Naive thymus-derived CD8-positive, alpha-beta T cell (primary cell): ENCODE measurements around the gene MYL6. TPM values are rescaled to one million over a fixed set of nuclear protein-coding genes. Genes with fewer than 3 reads are reported as not detected.
"Not testable (repeated sequence)": the region's sequence is repeated elsewhere in the genome, so short reads cannot be mapped to it uniquely, and the experiment has no call there.

Experiments used
- ATAC-seq, 2 donors: fragments of 150-1000 bp; cut with Tn5 transposase in 1 of 2; sonication (Bioruptor Pico), chemical (Tn5 transposase) in 1 of 2; 1 replicate in 1 of 2; 2 replicates in 1 of 2; pipeline ENCODE4 v1.10.0; 2021; ENCODE audit warnings: mild to moderate bottlenecking in 2 of 2, moderate library complexity in 2 of 2
- POLR2A ChIA-PET: fragments of 350-600 bp; sonication (Branson Sonifier 250); formaldehyde crosslinking; loops from one replicate; lab custom pipeline; 2021; ENCODE audit warnings: antibody characterized with exemption; lab: Charles Lee
- DNase-seq, 10 donors: peaks; one replicate each; pipeline versions ENCODE4 v3.0.0 to v3.0.0-alpha.2; 2020 to 2022
- H3K27ac Mint-ChIP-seq, 10 donors: one replicate each; pipeline ENCODE4 v1.8.0; 2020 to 2022; ENCODE audit warnings: mild to moderate bottlenecking in 10 of 10, mixed read lengths in 10 of 10, moderate library complexity in 4 of 10, inconsistent platforms in 1 of 10
- H3K27me3 Mint-ChIP-seq, 5 donors: one replicate each; pipeline ENCODE4 v1.8.0; 2021 to 2022; ENCODE audit warnings: mixed read lengths in 5 of 5
- H3K36me3 Mint-ChIP-seq, 3 donors: one replicate each; pipeline ENCODE4 v1.8.0; 2020 to 2022; ENCODE audit warnings: mixed read lengths in 3 of 3, mild to moderate bottlenecking in 2 of 3, inconsistent platforms in 1 of 3
- H3K4me1 Mint-ChIP-seq, 4 donors: one replicate each; pipeline ENCODE4 v1.8.0; 2021 to 2022; ENCODE audit warnings: mixed read lengths in 4 of 4
- H3K4me3 Mint-ChIP-seq, 10 donors: one replicate each; pipeline ENCODE4 v1.8.0; 2020 to 2022; ENCODE audit warnings: mild to moderate bottlenecking in 10 of 10, mixed read lengths in 10 of 10, moderate library complexity in 6 of 10, inconsistent platforms in 1 of 10
- H3K9me3 Mint-ChIP-seq, 9 donors: one replicate each; pipeline ENCODE4 v1.8.0; 2020 to 2022; ENCODE audit warnings: mixed read lengths in 9 of 9, mild to moderate bottlenecking in 3 of 9, inconsistent platforms in 1 of 9, moderate library complexity in 1 of 9
- polyA plus RNA-seq, 3 donors: library from polyadenylated mRNA; unstranded; fragments of 300-500 nt; fragmentation: Illumina TruSeq; gene quantifications; one replicate each; pipeline ENCODE4 v1.2.3, GENCODE V29; 2021
- total RNA-seq, 8 experiments: library from RNA in 2 of 8; stranded (reverse) in 2 of 8; gene quantifications; one replicate each; pipeline ENCODE4 v1.2.3 and lab custom pipeline; 2021 to 2026

Gene MYL6
- total RNA-seq (100 to 1,000 TPM; 421 to 448 TPM), polyA plus RNA-seq (1,000 to 10,000 TPM; 1,813 to 2,533 (median 2,044) TPM), total RNA-seq (lab: John Stamatoyannopoulos, UW) (160 to 309 (median 202) reads per million in 6 experiments)

GRCh38 chr12:56158029-56158925 is at the start of gene MYL6:
MYL6 (plus strand) TSS chr12:56158359; CDS start chr12:56158402, 43 bp downstream.
- Mint-ChIP-seq H3K27ac (peak within 1 kb of the TSS; percentile 95 to 100 (median 98)), H3K27me3 (no peaks in the 10 kb centered on the region), H3K4me3 (peak within 1 kb of the TSS; percentile 93 to 99 (median 98)), H3K4me1 (peaks cover 32 to 54% (median 49%) of the 10 kb centered on the region in 4 donors), H3K36me3 (peaks cover 2 to 35% (median 8%) of the 10 kb centered on the region in 3 donors), H3K9me3 (no peaks in the 10 kb centered on the region)
- ATAC-seq = peak; percentile 85 to 87
- POLR2A ChIA-PET = interaction anchor here (0.7 to 13.3 kb wide), 12 partner anchors 8 to 185 kb away, joined by 3 to 163 read pairs (median 10); partner anchors contain the start of genes ANKRD52, COQ10A, ESYT1 and PA2G4
- peak; percentile 72 to 97 (median 90) for DNase-seq

DNA sequence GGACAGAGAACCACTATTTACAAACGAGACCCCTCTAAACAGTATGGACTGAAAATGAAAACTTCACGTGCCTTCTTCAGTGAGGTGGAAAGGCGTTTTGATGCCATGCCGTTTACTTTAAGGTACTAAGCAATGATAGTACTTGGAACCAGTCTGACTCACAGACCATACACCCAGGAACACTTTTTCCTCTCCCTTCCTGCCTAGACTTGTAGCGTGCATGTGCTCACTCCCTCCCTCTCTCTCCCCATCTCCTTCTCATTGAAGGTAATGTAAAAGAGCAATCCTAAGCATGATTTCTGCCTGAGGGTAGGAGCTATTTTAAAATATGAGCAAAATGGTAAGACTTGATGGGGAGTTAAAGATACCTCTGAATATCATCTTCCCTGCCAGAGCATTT is 47.6 kb upstream of the MYL6 start:
- no peaks in the 10 kb centered on the region for H3K9me3 Mint-ChIP-seq
- DNase-seq (no peak), ATAC-seq (no peak)
- H3K4me1 Mint-ChIP-seq = peaks cover 7 to 20% (median 18%) of the 10 kb centered on the region in 4 donors
- H3K27ac Mint-ChIP-seq = peak overlapping the region in 2 of 10 donors; percentile 4 to 22
- H3K27me3 Mint-ChIP-seq = no peaks in the 10 kb centered on the region
- H3K4me3 Mint-ChIP-seq = no peak overlapping the region
- POLR2A ChIA-PET = interaction anchor here (1.2 to 1.7 kb wide), 3 partner anchors 16 to 111 kb away, joined by 3 to 4 read pairs (median 4); partner anchors contain the start of genes ESYT1 and RNF41
- peaks cover 6 to 78% (median 21%) of the 10 kb centered on the region in 3 donors for H3K36me3 Mint-ChIP-seq

DNA sequence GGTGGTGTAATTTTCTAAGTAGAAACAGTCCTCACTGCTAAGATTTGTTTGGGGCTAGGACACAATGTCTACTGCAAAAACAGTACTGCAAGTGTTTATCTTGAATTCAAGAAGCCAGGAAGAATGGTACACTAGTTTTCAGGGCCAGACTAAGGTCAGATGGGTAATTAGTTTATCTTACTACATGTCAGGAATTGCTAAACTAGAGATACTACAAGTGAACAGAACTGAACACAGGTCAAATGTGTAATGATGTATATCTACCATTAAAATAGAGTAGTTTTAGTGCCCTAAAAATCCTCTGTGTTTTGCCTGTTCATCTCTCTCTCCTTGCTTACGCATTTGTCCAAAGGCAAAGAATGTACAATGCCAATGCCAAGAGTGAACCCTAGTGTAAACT is 44.1 kb upstream of the MYL6 start:
- no peaks in the 10 kb centered on the region for H3K27me3 Mint-ChIP-seq
- peaks cover 20 to 65% (median 24%) of the 10 kb centered on the region in 3 donors for H3K36me3 Mint-ChIP-seq
- POLR2A ChIA-PET = interaction anchor here (0.6 to 3.2 kb wide), 2 partner anchors 11 to 122 kb away, joined by 4 to 14 read pairs; partner anchors contain the start of gene PA2G4
- peak overlapping the region in 2 of 10 donors; percentile 5 to 30 for H3K4me3 Mint-ChIP-seq
- DNase-seq (no peak), ATAC-seq (no peak)
- H3K27ac Mint-ChIP-seq = peak overlapping the region in 6 of 10 donors; percentile 22 to 70 (median 49)
- no peaks in the 10 kb centered on the region for H3K9me3 Mint-ChIP-seq
- peaks cover 18 to 29% (median 28%) of the 10 kb centered on the region in 4 donors for H3K4me1 Mint-ChIP-seq

GRCh38 chr12:56115329-56115728 is 42.8 kb upstream of the MYL6 start:
- DNase-seq = no peak
- H3K27me3 Mint-ChIP-seq = no peaks in the 10 kb centered on the region
- peaks cover 24 to 40% (median 37%) of the 10 kb centered on the region in 4 donors for H3K4me1 Mint-ChIP-seq
- H3K36me3 Mint-ChIP-seq = peaks cover 19 to 56% (median 19%) of the 10 kb centered on the region in 3 donors
- POLR2A ChIA-PET = interaction anchor here (0.6 to 17.5 kb wide), 11 partner anchors 12 to 1371 kb away, joined by 3 to 284 read pairs (median 5); partner anchors contain the start of genes CNPY2, ESYT1, PA2G4 and SMARCC2
- H3K27ac Mint-ChIP-seq = peak overlapping the region; percentile 92 to 100 (median 98)
- no peak for ATAC-seq
- H3K9me3 Mint-ChIP-seq = no peaks in the 10 kb centered on the region
- H3K4me3 Mint-ChIP-seq = peak overlapping the region; percentile 95 to 99 (median 98)

- peak within 1 kb of the TSS; percentile 95 to 99 (median 98) for H3K4me3 Mint-ChIP-seq
- no peaks in the 10 kb centered on the region for H3K9me3 Mint-ChIP-seq
- H3K36me3 Mint-ChIP-seq = peaks cover 14 to 52% (median 14%) of the 10 kb centered on the region in 3 donors
- peaks cover 24 to 44% (median 38%) of the 10 kb centered on the region in 4 donors for H3K4me1 Mint-ChIP-seq
- DNase-seq (peak; percentile 82 to 99 (median 93)), ATAC-seq (peak; percentile 47 to 55)
- peak within 1 kb of the TSS; percentile 92 to 100 (median 98) for H3K27ac Mint-ChIP-seq
- POLR2A ChIA-PET = interaction anchor here (0.6 to 17.5 kb wide), 32 partner anchors 8 to 609 kb away, joined by 3 to 284 read pairs (median 5); partner anchors contain the start of genes CD63, CNPY2, DGKA and ERBB3
- no peaks in the 10 kb centered on the region for H3K27me3 Mint-ChIP-seq
These were observed 41.7 kb upstream of the MYL6 start, which contains the start of gene RPL41 for GRCh38 chr12:56116267-56117081. RPL41 (plus strand) TSS chr12:56116633.

GRCh38 chr12:56117082-56117706 is 41.0 kb upstream of the MYL6 start:
- H3K27me3 Mint-ChIP-seq, ATAC-seq, H3K9me3 Mint-ChIP-seq: not testable (repeated sequence)
- H3K4me3 Mint-ChIP-seq = peak overlapping the region; percentile 95 to 99 (median 98)
- H3K36me3 Mint-ChIP-seq = peaks cover 14 to 48% (median 14%) of the 10 kb centered on the region in 3 donors
- peak overlapping the region; percentile 92 to 100 (median 98) for H3K27ac Mint-ChIP-seq
- H3K4me1 Mint-ChIP-seq = peaks cover 27 to 45% (median 38%) of the 10 kb centered on the region in 4 donors
- POLR2A ChIA-PET = interaction anchor here (0.6 to 17.5 kb wide), 42 partner anchors 8 to 963 kb away, joined by 3 to 284 read pairs (median 4); partner anchors contain the start of genes CD63, CNPY2, DGKA and ERBB3
- DNase-seq = peak in 1 of 10 donors; percentile 32

DNA sequence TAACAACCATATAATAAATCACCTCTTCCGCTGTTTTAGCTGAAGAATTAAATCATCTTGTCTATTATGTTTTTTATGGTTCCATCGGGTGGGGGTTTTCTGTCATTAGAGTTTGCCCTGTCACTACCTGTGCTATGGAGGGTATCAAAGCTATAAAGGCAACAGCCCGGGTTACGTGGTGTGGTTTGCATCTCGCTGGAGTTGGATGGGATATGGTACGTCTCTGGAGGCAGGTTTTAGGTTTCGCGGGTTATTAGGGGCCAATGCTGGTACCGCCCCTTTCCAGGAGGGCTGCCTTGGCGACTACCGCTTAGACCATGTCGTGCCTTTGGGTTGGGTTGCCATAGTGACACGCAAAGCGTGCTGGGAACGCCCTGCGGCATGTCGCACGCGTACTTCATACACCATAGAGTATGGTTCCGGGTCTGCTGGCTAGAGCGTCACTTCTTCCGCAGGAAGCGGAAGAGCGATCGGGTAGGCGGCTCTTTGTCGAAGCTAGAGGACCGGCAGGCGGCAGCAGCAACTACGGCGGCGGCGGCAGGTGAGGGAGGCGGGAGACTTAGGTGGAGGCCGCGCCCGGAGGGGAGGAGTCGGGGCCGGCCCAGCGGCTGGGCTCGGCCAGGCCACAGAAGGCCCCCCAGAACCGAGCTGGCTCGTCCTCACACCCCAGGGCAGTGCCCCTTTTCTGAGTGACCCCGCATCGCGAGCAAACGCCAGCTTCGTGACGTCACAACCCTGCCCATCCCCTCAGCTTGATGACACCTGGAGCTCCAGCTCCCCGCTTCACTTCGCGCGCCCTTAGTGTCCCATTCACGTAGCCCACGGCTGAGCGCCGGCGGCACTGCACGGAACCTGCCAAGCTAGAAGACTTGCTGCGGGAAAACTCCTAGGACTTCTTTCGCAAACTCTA is 40.1 kb upstream of the MYL6 start, which contains the start of gene ZC3H10:
ZC3H10 (plus strand) TSS at position 489 of the 910 bp plus-strand sequence. CDS start 2,297 bp downstream, outside the sequence.
- H3K4me3 Mint-ChIP-seq = peak within 1 kb of the TSS; percentile 95 to 99 (median 98)
- peaks cover 11 to 40% (median 14%) of the 10 kb centered on the region in 3 donors for H3K36me3 Mint-ChIP-seq
- H3K27ac Mint-ChIP-seq = peak within 1 kb of the TSS; percentile 92 to 100 (median 98)
- peaks cover 27 to 46% (median 38%) of the 10 kb centered on the region in 4 donors for H3K4me1 Mint-ChIP-seq
- H3K9me3 Mint-ChIP-seq = no peaks in the 10 kb centered on the region
- POLR2A ChIA-PET = interaction anchor here (0.6 to 17.5 kb wide), 52 partner anchors 11 to 962 kb away, joined by 3 to 284 read pairs (median 5); partner anchors contain the start of genes ANKRD52, CNPY2, COQ10A and DGKA
- peak; percentile 74 to 82 for ATAC-seq
- H3K27me3 Mint-ChIP-seq = no peaks in the 10 kb centered on the region
- peak; percentile 85 to 99 (median 97) for DNase-seq

- peak overlapping the region; percentile 95 to 99 (median 98) for H3K4me3 Mint-ChIP-seq
- H3K4me1 Mint-ChIP-seq = peaks cover 27 to 46% (median 39%) of the 10 kb centered on the region in 4 donors
- H3K27me3 Mint-ChIP-seq = no peaks in the 10 kb centered on the region
- H3K9me3 Mint-ChIP-seq = no peaks in the 10 kb centered on the region
- peaks cover 11 to 32% (median 14%) of the 10 kb centered on the region in 3 donors for H3K36me3 Mint-ChIP-seq
- ATAC-seq (no peak), DNase-seq (no peak)
- peak overlapping the region; percentile 91 to 100 (median 98) for H3K27ac Mint-ChIP-seq
- POLR2A ChIA-PET = interaction anchor here (0.6 to 17.5 kb wide), 39 partner anchors 10 to 606 kb away, joined by 3 to 284 read pairs (median 5); partner anchors contain the start of genes ANKRD52, CNPY2, COQ10A and DGKA
These were observed 39.3 kb upstream of the MYL6 start for GRCh38 chr12:56118688-56119357.

GRCh38 chr12:56119361-56119796 is 38.8 kb upstream of the MYL6 start:
- peaks cover 27 to 47% (median 41%) of the 10 kb centered on the region in 4 donors for H3K4me1 Mint-ChIP-seq
- H3K27ac Mint-ChIP-seq = peak overlapping the region; percentile 91 to 100 (median 98)
- H3K27me3 Mint-ChIP-seq = no peaks in the 10 kb centered on the region
- ATAC-seq (no peak), DNase-seq (peak in 9 of 10 donors; percentile 40 to 83 (median 55))
- peak overlapping the region; percentile 95 to 99 (median 98) for H3K4me3 Mint-ChIP-seq
- H3K9me3 Mint-ChIP-seq = no peaks in the 10 kb centered on the region
- H3K36me3 Mint-ChIP-seq = peaks cover 11 to 29% (median 14%) of the 10 kb centered on the region in 3 donors
- POLR2A ChIA-PET = interaction anchor here (0.6 to 17.5 kb wide), 16 partner anchors 9 to 381 kb away, joined by 3 to 284 read pairs (median 12); partner anchors contain the start of genes ANKRD52, ESYT1, MYL6 and MYL6B
